HepG2 (cell line): Measurements from ENCODE around the gene C2orf92. TPM values are rescaled to one million over a fixed set of nuclear protein-coding genes. Genes with fewer than 3 reads are reported as not detected.

Experiments used
- AKAP8 ChIP-seq: sonication (generic); formaldehyde crosslinking; IDR thresholded peaks from 2 replicates; pipeline ENCODE4 v1.5.1; 2020; ENCODE audit warnings: mild to moderate bottlenecking, missing genetic modification reagents
- BORCS8-MEF2B ChIP-seq: sonication (generic); formaldehyde crosslinking; IDR thresholded peaks from 2 replicates; pipeline ENCODE4 v1.8.0; 2022; ENCODE audit warnings: mild to moderate bottlenecking, missing genetic modification reagents
- ELF1 ChIP-seq: sonication (generic); formaldehyde crosslinking; IDR thresholded peaks from 2 replicates; pipeline ENCODE4 v1.4.0; 2020; ENCODE audit warnings: missing genetic modification reagents
- FOSL2 ChIP-seq: sonication (generic); formaldehyde crosslinking; IDR thresholded peaks from 2 replicates; pipeline ENCODE4 v1.4.0; 2020; ENCODE audit warnings: missing genetic modification reagents
- HHEX ChIP-seq: IDR thresholded peaks from 2 replicates; pipeline ENCODE4 v1.6.1; 2016; ENCODE audit warnings: control low read depth
- ISX ChIP-seq: sonication (generic); formaldehyde crosslinking; conservative IDR thresholded peaks from 2 replicates; pipeline ENCODE4 v1.5.0; 2020; ENCODE audit warnings: missing genetic modification reagents
- MYC ChIP-seq: sonication (generic); formaldehyde crosslinking; IDR thresholded peaks from 2 replicates; pipeline ENCODE4 v1.9.0; 2021; ENCODE audit warnings: missing genetic modification reagents, borderline replicate concordance
- RFXANK ChIP-seq: IDR thresholded peaks from 2 replicates; pipeline ENCODE4 v1.6.1; 2016
- RFXAP ChIP-seq: sonication (generic); formaldehyde crosslinking; IDR thresholded peaks from 2 replicates; pipeline ENCODE4 v1.4.0; 2020; ENCODE audit warnings: missing genetic modification reagents, borderline replicate concordance
- SALL1 ChIP-seq: sonication (generic); formaldehyde crosslinking; IDR thresholded peaks from 2 replicates; pipeline ENCODE4 v1.8.0; 2022; ENCODE audit warnings: mild to moderate bottlenecking, missing genetic modification reagents
- TEAD3 ChIP-seq: optimal IDR thresholded peaks from 2 replicates; pipeline ENCODE3; 2016; ENCODE audit warnings: borderline replicate concordance
- U2AF1 ChIP-seq: fragments of 200-400 bp; formaldehyde crosslinking; optimal IDR thresholded peaks from 2 replicates; pipeline ENCODE3; 2017; ENCODE audit warnings: mild to moderate bottlenecking, low read depth, low read length
- ZBTB21 ChIP-seq: sonication (generic); formaldehyde crosslinking; IDR thresholded peaks from 2 replicates; pipeline ENCODE4 v1.4.0; 2020; ENCODE audit warnings: missing genetic modification reagents
- ZNF501 ChIP-seq: sonication (generic); formaldehyde crosslinking; IDR thresholded peaks from 2 replicates; pipeline ENCODE4 v1.5.1; 2020; ENCODE audit warnings: mild to moderate bottlenecking, moderate library complexity, missing genetic modification reagents
- ZNF543 ChIP-seq: sonication (generic); formaldehyde crosslinking; IDR thresholded peaks from 2 replicates; pipeline ENCODE4 v1.4.0; 2020; ENCODE audit warnings: mild to moderate bottlenecking, missing genetic modification reagents
- ZNF737 ChIP-seq: sonication (generic); formaldehyde crosslinking; IDR thresholded peaks from 2 replicates; pipeline ENCODE4 v1.5.0; 2020; ENCODE audit warnings: missing genetic modification reagents, mild to moderate bottlenecking, borderline replicate concordance
- polyA plus RNA-seq, 8 experiments: library from polyadenylated mRNA; depleted of rRNA in 3 of 8; stranded (reverse) in 7 of 8; unstranded in 1 of 8; fragments of >200 nt; fragmentation: Illumina TruSeq in 4 of 8; extraction: Trizol in 4 of 8; gene quantifications; 2 replicates each; pipeline versions ENCODE4 v1.2.1 to v1.2.3, GENCODE V29; 2011 to 2016; ENCODE audit warnings: low read depth in 4 of 8, missing spikeins in 1 of 8, mixed read lengths in 1 of 8; ENCODE audit not compliant: insufficient read depth in 1 of 8
- total RNA-seq, 5 experiments: library from RNA; depleted of rRNA; stranded (reverse); fragments of >200 nt; fragmentation: Illumina TruSeq; extraction: Trizol; gene quantifications; 2 replicates each; pipeline ENCODE4 v1.2.3, GENCODE V29; 2016; ENCODE audit warnings: low read depth in 1 of 5
- TF ChIP-seq, protein P1 (sequence below): fragments of 450-650 bp; IDR thresholded peaks from 2 replicates; pipeline ENCODE4 v1.6.1; 2017; ENCODE audit warnings: mild to moderate bottlenecking
- TF ChIP-seq, protein P2 (sequence below): sonication (generic); formaldehyde crosslinking; IDR thresholded peaks from 2 replicates; pipeline ENCODE4 v1.8.0; 2022; ENCODE audit warnings: missing genetic modification reagents, low read depth, mild to moderate bottlenecking, borderline replicate concordance
- TF ChIP-seq, protein P3 (sequence below): sonication (generic); formaldehyde crosslinking; IDR thresholded peaks from 2 replicates; pipeline ENCODE4 v1.4.0; 2020; ENCODE audit warnings: missing genetic modification reagents
- TF ChIP-seq, protein P4 (sequence below): sonication (generic); formaldehyde crosslinking; IDR thresholded peaks from 2 replicates; pipeline ENCODE4 v1.8.1; 2022; ENCODE audit warnings: mild to moderate bottlenecking, missing genetic modification reagents
- TF ChIP-seq, protein P5 (sequence below): sonication (generic); formaldehyde crosslinking; conservative IDR thresholded peaks from 2 replicates; pipeline ENCODE4 v1.8.0; 2022; ENCODE audit warnings: mild to moderate bottlenecking, moderate library complexity, missing genetic modification reagents
- TF ChIP-seq, protein P6 (sequence below): sonication (generic); formaldehyde crosslinking; IDR thresholded peaks from 2 replicates; pipeline ENCODE4 v1.5.0; 2020; ENCODE audit warnings: mild to moderate bottlenecking, missing genetic modification reagents

C2orf92 gene
- total and polyA plus RNA-seq, 2 of the 13 experiments (the other 11 are each of a cell fraction or from before 2014, with no cell fraction given), result 4.9 to 5.0 TPM

DNA sequence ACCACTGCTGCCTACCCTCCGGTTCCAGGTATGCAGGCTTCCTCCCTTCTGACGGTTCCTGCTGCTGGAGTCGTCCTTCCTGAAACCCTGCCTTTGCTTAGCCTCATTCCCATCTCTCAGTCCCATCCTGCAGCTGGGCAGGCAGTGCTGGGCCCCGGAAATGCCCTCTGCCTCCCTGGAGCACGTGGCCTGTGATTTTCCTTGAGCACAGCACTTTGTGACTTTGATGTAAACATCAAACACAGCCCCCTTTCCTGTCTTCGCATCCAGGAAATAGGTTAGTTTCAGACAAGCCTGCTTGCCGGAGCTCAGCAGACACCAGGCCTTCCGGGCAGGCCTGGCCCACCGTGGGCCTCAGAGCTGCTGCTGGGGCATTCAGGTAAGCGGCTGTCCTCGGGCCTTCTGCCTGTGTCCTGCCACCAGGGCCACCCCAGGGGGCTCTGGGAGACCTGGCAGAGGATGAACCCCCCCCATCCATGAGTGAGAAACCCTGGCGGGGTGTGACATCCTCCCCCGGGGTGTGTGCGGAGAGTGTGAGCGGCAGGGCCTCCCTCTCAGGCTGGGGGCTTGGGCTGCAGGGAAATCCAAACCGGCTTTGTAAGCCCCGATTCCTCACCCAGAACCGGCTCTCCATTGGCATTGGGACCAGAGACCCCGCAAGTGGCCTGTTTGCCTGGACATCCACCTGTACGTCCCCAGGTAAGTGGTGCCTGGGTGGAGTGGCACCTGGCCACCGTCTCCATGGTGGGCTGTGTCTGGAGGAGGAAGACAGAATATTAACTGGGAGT lies 44.0 kb downstream of the C2orf92 start, which contains the start of gene ZAP70 (continued):
- TF ChIP-seq ZBTB21 (no peak), MYC (CRISPR knock-in tag) (peak; percentile 26; the same call in 1 of the 2 replicates), ZNF543 (no peak), RFXAP (no peak), ELF1 (CRISPR knock-in tag) (peak; percentile 78), FOSL2 (CRISPR knock-in tag) (peak; percentile 7; the same call in 1 of the 2 replicates), ZNF737 (CRISPR knock-in tag) (no peak), AKAP8 (CRISPR knock-in tag) (no peak), RFXANK (no peak), BORCS8-MEF2B (CRISPR knock-in tag) (no peak; the same call in 1 of the 2 replicates), U2AF1 (no peak), TEAD3 (peak; percentile 53), ISX (no peak), ZNF501 (CRISPR knock-in tag) (no peak), SALL1 (CRISPR knock-in tag) (peak; percentile 66), HHEX (no peak)
- TF ChIP-seq, protein P1, sequence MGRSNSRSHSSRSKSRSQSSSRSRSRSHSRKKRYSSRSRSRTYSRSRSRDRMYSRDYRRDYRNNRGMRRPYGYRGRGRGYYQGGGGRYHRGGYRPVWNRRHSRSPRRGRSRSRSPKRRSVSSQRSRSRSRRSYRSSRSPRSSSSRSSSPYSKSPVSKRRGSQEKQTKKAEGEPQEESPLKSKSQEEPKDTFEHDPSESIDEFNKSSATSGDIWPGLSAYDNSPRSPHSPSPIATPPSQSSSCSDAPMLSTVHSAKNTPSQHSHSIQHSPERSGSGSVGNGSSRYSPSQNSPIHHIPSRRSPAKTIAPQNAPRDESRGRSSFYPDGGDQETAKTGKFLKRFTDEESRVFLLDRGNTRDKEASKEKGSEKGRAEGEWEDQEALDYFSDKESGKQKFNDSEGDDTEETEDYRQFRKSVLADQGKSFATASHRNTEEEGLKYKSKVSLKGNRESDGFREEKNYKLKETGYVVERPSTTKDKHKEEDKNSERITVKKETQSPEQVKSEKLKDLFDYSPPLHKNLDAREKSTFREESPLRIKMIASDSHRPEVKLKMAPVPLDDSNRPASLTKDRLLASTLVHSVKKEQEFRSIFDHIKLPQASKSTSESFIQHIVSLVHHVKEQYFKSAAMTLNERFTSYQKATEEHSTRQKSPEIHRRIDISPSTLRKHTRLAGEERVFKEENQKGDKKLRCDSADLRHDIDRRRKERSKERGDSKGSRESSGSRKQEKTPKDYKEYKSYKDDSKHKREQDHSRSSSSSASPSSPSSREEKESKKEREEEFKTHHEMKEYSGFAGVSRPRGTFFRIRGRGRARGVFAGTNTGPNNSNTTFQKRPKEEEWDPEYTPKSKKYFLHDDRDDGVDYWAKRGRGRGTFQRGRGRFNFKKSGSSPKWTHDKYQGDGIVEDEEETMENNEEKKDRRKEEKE, result no peak
- TF ChIP-seq, protein P2, sequence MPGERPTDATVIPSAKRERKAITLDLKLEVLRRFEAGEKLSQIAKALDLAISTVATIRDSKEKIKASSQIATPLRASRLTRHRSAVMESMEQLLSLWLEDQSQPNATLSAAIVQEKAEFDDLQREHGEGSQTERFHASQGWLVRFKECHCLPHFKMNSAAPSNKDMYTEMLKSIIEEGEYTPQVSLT (CRISPR knock-in tag), result no peak
- TF ChIP-seq, protein P3, sequence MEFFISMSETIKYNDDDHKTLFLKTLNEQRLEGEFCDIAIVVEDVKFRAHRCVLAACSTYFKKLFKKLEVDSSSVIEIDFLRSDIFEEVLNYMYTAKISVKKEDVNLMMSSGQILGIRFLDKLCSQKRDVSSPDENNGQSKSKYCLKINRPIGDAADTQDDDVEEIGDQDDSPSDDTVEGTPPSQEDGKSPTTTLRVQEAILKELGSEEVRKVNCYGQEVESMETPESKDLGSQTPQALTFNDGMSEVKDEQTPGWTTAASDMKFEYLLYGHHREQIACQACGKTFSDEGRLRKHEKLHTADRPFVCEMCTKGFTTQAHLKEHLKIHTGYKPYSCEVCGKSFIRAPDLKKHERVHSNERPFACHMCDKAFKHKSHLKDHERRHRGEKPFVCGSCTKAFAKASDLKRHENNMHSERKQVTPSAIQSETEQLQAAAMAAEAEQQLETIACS, result no peak
- TF ChIP-seq, protein P4, sequence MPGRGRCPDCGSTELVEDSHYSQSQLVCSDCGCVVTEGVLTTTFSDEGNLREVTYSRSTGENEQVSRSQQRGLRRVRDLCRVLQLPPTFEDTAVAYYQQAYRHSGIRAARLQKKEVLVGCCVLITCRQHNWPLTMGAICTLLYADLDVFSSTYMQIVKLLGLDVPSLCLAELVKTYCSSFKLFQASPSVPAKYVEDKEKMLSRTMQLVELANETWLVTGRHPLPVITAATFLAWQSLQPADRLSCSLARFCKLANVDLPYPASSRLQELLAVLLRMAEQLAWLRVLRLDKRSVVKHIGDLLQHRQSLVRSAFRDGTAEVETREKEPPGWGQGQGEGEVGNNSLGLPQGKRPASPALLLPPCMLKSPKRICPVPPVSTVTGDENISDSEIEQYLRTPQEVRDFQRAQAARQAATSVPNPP, result no peak
- TF ChIP-seq, protein P5, sequence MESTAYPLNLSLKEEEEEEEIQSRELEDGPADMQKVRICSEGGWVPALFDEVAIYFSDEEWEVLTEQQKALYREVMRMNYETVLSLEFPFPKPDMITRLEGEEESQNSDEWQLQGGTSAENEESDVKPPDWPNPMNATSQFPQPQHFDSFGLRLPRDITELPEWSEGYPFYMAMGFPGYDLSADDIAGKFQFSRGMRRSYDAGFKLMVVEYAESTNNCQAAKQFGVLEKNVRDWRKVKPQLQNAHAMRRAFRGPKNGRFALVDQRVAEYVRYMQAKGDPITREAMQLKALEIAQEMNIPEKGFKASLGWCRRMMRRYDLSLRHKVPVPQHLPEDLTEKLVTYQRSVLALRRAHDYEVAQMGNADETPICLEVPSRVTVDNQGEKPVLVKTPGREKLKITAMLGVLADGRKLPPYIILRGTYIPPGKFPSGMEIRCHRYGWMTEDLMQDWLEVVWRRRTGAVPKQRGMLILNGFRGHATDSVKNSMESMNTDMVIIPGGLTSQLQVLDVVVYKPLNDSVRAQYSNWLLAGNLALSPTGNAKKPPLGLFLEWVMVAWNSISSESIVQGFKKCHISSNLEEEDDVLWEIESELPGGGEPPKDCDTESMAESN (CRISPR knock-in tag), result no peak
- TF ChIP-seq, protein P6, sequence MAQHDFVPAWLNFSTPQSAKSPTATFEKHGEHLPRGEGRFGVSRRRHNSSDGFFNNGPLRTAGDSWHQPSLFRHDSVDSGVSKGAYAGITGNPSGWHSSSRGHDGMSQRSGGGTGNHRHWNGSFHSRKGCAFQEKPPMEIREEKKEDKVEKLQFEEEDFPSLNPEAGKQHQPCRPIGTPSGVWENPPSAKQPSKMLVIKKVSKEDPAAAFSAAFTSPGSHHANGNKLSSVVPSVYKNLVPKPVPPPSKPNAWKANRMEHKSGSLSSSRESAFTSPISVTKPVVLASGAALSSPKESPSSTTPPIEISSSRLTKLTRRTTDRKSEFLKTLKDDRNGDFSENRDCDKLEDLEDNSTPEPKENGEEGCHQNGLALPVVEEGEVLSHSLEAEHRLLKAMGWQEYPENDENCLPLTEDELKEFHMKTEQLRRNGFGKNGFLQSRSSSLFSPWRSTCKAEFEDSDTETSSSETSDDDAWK (CRISPR knock-in tag), result no peak
